HCT116 (cell line): ENCODE results near the gene PRCC.

Source experiments
- CEBPB ChIP-seq: IDR thresholded peaks from 2 replicates; pipeline ENCODE4 v1.6.1; 2012; ENCODE audit warnings: low read depth
- EZH2phosphoT487 ChIP-seq: fragments of 200-600 bp; IDR thresholded peaks from 2 replicates; pipeline ENCODE4 v1.6.1; 2018; ENCODE audit warnings: antibody characterized with exemption, borderline replicate concordance
- POLR2A ChIP-seq: IDR thresholded peaks from 2 replicates; pipeline ENCODE4 v1.7.0; 2011; ENCODE audit warnings: borderline replicate concordance; ENCODE audit not compliant: insufficient read depth, insufficient read length; ENCODE audit errors: extremely low read depth
- POLR2AphosphoS5 ChIP-seq: IDR thresholded peaks from 2 replicates; pipeline ENCODE4 v1.6.1; 2011; ENCODE audit warnings: mild to moderate bottlenecking, low read depth, low read length, moderate library complexity
- RAD21 ChIP-seq: IDR thresholded peaks from 2 replicates; pipeline ENCODE4 v1.6.1; 2012; ENCODE audit warnings: low read depth, mild to moderate bottlenecking
- TCF7L2 ChIP-seq: IDR thresholded peaks from 2 replicates; pipeline ENCODE4 v1.7.0; 2011; ENCODE audit warnings: borderline replicate concordance, inconsistent platforms; ENCODE audit not compliant: insufficient read depth, insufficient read length; ENCODE audit errors: extremely low read depth
- YY1 ChIP-seq: IDR thresholded peaks from 2 replicates; pipeline ENCODE4 v1.6.1; 2011; ENCODE audit warnings: low read length, low read depth, moderate library complexity, mild to moderate bottlenecking; ENCODE audit not compliant: insufficient replicate concordance; ENCODE audit errors: extremely low read depth
- TF ChIP-seq, protein P1 (sequence below), 3 experiments: fragments of 200-600 bp in 1 of 3; sonication (generic) in 1 of 3; IDR thresholded peaks in 2 of 3; conservative IDR thresholded peaks in 1 of 3; 2 replicates each; pipeline ENCODE4 v1.5.1; 2012 to 2017; ENCODE audit warnings: low read depth in 2 of 3, low read length in 2 of 3, antibody characterized with exemption in 1 of 3, borderline replicate concordance in 1 of 3, control low read depth in 1 of 3, mild to moderate bottlenecking in 1 of 3, mixed read lengths in 1 of 3, mixed run types in 1 of 3, moderate library complexity in 1 of 3; ENCODE audit not compliant: insufficient read depth in 1 of 3
- TF ChIP-seq, protein P2 (sequence below): IDR thresholded peaks from 2 replicates; pipeline ENCODE4 v1.6.1; 2011; ENCODE audit warnings: mild to moderate bottlenecking, low read length, moderate library complexity; ENCODE audit not compliant: insufficient replicate concordance; ENCODE audit errors: extremely low read depth

DNA sequence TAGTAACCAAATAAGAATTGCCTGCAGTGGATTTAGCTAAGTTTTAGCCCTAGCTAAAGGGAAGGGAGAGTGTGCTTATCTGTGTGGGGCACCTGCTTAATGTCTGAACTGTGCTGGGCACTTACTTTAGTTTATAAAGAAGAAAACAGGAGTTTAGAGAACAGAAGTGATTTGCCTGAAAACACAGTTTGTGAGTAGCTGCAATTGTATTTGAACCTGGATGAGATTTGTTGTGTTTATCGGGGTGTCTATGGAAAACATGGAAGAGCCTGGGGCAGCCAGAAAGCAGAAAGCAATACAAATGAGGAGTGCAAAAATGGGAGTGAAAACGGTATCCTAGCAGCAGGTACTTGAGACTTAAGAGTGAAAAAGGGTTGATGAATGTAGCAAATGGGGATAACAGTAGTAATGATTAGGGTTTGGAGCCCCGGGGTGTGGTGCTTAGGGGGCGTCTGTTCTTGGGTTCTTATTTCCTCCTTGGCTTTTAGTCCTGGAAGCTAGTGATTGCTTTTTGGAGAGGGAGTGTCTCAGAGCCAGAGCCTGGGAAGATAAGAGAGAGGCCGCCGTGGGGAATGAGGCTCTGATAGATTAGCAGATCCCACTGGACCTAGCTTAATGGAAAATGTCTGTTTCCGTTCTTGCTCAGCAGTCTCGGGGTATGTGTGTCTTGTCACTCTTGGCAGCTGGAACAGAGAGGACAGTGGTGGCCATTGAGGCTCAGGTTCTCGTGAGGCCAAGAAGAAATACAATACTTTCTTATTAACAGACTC, 5.6 kb downstream of the PRCC start:
- TF ChIP-seq YY1 (no peak), POLR2A (no peak), CEBPB (no peak), TCF7L2 (no peak), EZH2phosphoT487 (no peak), POLR2AphosphoS5 (no peak), RAD21 (no peak)
- TF ChIP-seq, protein P1, sequence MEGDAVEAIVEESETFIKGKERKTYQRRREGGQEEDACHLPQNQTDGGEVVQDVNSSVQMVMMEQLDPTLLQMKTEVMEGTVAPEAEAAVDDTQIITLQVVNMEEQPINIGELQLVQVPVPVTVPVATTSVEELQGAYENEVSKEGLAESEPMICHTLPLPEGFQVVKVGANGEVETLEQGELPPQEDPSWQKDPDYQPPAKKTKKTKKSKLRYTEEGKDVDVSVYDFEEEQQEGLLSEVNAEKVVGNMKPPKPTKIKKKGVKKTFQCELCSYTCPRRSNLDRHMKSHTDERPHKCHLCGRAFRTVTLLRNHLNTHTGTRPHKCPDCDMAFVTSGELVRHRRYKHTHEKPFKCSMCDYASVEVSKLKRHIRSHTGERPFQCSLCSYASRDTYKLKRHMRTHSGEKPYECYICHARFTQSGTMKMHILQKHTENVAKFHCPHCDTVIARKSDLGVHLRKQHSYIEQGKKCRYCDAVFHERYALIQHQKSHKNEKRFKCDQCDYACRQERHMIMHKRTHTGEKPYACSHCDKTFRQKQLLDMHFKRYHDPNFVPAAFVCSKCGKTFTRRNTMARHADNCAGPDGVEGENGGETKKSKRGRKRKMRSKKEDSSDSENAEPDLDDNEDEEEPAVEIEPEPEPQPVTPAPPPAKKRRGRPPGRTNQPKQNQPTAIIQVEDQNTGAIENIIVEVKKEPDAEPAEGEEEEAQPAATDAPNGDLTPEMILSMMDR (IDR thresholded peaks at IDR 0.05 in 2 of 3, conservative IDR thresholded peaks at IDR 0.05 in 1 of 3; ENCODE audit: borderline replicate concordance in 1 of 3, insufficient read depth in 1 of 3, low read depth in 2 of 3, low read length in 2 of 3): no peak
- TF ChIP-seq, protein P2, sequence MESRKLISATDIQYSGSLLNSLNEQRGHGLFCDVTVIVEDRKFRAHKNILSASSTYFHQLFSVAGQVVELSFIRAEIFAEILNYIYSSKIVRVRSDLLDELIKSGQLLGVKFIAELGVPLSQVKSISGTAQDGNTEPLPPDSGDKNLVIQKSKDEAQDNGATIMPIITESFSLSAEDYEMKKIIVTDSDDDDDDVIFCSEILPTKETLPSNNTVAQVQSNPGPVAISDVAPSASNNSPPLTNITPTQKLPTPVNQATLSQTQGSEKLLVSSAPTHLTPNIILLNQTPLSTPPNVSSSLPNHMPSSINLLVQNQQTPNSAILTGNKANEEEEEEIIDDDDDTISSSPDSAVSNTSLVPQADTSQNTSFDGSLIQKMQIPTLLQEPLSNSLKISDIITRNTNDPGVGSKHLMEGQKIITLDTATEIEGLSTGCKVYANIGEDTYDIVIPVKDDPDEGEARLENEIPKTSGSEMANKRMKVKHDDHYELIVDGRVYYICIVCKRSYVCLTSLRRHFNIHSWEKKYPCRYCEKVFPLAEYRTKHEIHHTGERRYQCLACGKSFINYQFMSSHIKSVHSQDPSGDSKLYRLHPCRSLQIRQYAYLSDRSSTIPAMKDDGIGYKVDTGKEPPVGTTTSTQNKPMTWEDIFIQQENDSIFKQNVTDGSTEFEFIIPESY: no peak
